GM23338 (cell line): ENCODE data around the gene MAD1L1. TPM values are rescaled to one million over a fixed set of nuclear protein-coding genes. Genes with fewer than 3 reads are reported as not detected.

Source experiments
- CREB1 ChIP-seq: fragments of 250-450 bp; sonication (Bioruptor Pico); IDR thresholded peaks from 2 replicates; pipeline ENCODE4 v1.5.0; 2020; ENCODE audit warnings: low read depth, mild to moderate bottlenecking, moderate library complexity
- CTCF ChIP-seq, 2 experiments: fragments of 200-600 bp in 1 of 2; sonication (generic) in 1 of 2; conservative IDR thresholded peaks; 2 replicates each; pipeline versions ENCODE4 v1.5.1 to v1.6.1; 2016 to 2017; ENCODE audit warnings: antibody characterized with exemption in 2 of 2, low read depth in 2 of 2, mild to moderate bottlenecking in 2 of 2, moderate library complexity in 1 of 2
- EZH2 ChIP-seq: fragments of 200-600 bp; sonication (generic); IDR thresholded peaks from one replicate; pipeline ENCODE4 v1.8.0; 2017; ENCODE audit warnings: antibody characterized with exemption, mild to moderate bottlenecking, low read depth; ENCODE audit not compliant: unreplicated experiment
- EZH2phosphoT487 ChIP-seq: fragments of 200-600 bp; sonication (generic); IDR thresholded peaks from one replicate; pipeline ENCODE4 v1.8.1; 2018; ENCODE audit warnings: antibody characterized with exemption; ENCODE audit not compliant: unreplicated experiment
- JUNB ChIP-seq: IDR thresholded peaks from one replicate; pipeline ENCODE4 v1.6.1; 2016; ENCODE audit warnings: antibody characterized with exemption; ENCODE audit not compliant: unreplicated experiment
- NANOG ChIP-seq: IDR thresholded peaks from 2 replicates; pipeline ENCODE4 v1.6.1; 2016; ENCODE audit warnings: antibody characterized with exemption, borderline replicate concordance
- POLR2AphosphoS5 ChIP-seq: IDR thresholded peaks from 2 replicates; pipeline ENCODE4 v1.6.1; 2016; ENCODE audit warnings: antibody characterized with exemption, low read depth
- ZNF114 ChIP-seq: fragments of 250-450 bp; sonication (Bioruptor Pico); IDR thresholded peaks from 2 replicates; pipeline ENCODE4 v1.5.0; 2020; ENCODE audit warnings: mild to moderate bottlenecking, moderate library complexity
- ZNF462 ChIP-seq: fragments of 250-450 bp; sonication (Bioruptor Pico); IDR thresholded peaks from 2 replicates; pipeline ENCODE4 v1.5.0; 2020; ENCODE audit warnings: mild to moderate bottlenecking, moderate library complexity
- polyA plus RNA-seq: library from polyadenylated mRNA; unstranded; fragments of >200 nt; fragmentation: Nextera tagmentation; extraction: Ambion mirVana; gene quantifications from 2 replicates; pipeline ENCODE4 v1.2.1, GENCODE V29; 2016
- total RNA-seq: library from RNA; depleted of rRNA; stranded (reverse); fragments of >200 nt; shearing (Covaris generic); gene quantifications from 2 replicates; pipeline ENCODE4 v1.2.3, GENCODE V29; 2014

The MAD1L1 gene
- total and polyA plus RNA-seq, 2 experiments from 2014 or later, result 40.3 to 59.3 TPM

- TF ChIP-seq ZNF462 (CRISPR knock-in tag) (no peak), ZNF114 (CRISPR knock-in tag) (no peak), EZH2phosphoT487 (no peak), NANOG (no peak), POLR2AphosphoS5 (no peak), CTCF (conservative IDR thresholded peaks at IDR 0.05; ENCODE audit: low read depth in 2 of 2) (no peak), EZH2 (no peak), CREB1 (CRISPR knock-in tag) (no peak), JUNB (no peak)
Observed at GRCh38 chr7:1853986-1854865, 378.5 kb downstream of the MAD1L1 start (continued).
